Omental fat pad (tissue), 4 donors: ENCODE data around the gene LDB3. TPM values are rescaled to one million over a fixed set of nuclear protein-coding genes. Genes with fewer than 3 reads are reported as not detected.

ENCODE experiments used
- ATAC-seq: fragments of 150-250 bp; one replicate; pipeline ENCODE4 v1.9.1; 2016; ENCODE audit warnings: mild to moderate bottlenecking, moderate library complexity; ENCODE audit not compliant: low FRiP score
- DNase-seq: peaks from one replicate; pipeline ENCODE4 v3.0.0-alpha.2; 2019; ENCODE audit warnings: low spot score
- CTCF ChIP-seq, 3 donors: fragments of 450-650 bp; IDR thresholded peaks; one replicate each; pipeline ENCODE4 v1.5.1; 2016 to 2017; ENCODE audit warnings: antibody characterized with exemption in 3 of 3, mild to moderate bottlenecking in 3 of 3, moderate library complexity in 2 of 3
- total RNA-seq, 4 donors: library from RNA; depleted of rRNA; stranded (reverse); fragments of >200 nt; gene quantifications; one replicate each; pipeline ENCODE4 v1.1.0, GENCODE V29; 2016

Gene LDB3
- total RNA-seq, 4 donors from 2014 or later = 0.56 to 22.4 (median 0.65) TPM

DNA sequence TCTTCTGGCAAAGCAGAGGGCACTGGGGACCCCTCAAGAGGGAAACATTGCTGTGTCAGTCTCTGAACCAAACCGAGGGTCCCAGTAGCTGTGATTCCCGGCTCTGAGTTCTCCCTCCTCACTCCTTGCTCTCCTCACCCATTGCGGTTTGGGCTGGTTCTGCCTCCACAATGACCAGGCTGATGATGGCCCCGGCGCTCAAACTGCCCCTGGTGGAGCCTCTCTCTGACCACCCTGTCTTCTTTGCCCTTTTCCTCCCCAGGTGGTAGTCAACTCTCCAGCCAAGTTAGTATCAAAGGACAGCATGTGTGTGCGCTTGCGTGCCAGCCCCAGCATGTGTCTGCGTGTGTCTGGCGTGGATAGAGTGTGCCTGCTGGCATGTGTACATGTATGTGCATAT, 17.1 kb downstream of the LDB3 start:
- no peak for TF ChIP-seq CTCF (IDR thresholded peaks at IDR 0.05)
- DNase-seq = no peak
- no peak for ATAC-seq

DNA sequence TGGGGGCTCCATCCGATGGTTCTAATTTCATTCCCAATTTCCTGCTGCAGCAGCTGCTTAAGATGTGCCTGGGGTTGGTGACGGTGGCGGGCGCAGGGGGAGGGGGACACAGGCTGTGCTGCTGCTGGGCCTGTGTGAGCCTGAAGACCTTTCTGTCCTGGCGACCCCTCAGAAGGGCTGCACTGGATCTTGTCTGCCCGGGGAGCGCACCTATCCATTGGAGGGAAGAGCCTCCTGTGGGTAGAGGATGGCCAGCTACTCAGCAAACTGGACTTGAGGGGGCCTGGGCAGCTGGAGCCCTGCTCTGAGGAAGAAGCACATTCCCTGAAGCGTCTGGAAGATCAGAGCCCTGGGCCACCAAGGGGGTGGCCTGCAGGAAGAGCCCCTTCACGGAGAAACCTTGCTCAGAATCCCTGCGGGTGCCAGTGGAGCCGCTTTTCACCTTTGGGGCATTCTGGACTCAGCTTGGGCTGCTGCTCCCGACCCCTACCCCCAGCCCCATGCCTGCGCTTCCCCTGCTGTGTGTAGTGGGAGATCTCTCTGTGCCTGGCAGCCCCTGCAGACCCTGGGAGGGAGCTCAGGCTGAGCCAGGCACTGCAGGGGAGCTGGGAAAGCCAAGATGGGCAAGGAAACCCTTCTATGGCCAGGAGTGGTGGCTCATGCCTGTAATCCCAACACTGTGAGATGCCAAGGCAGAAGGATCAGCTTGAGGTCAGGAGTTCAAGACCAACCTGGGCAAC, 17.8 kb downstream of the LDB3 start:
- DNase-seq (no peak), ATAC-seq (no peak)
- no peak for TF ChIP-seq CTCF (IDR thresholded peaks at IDR 0.05)

DNA sequence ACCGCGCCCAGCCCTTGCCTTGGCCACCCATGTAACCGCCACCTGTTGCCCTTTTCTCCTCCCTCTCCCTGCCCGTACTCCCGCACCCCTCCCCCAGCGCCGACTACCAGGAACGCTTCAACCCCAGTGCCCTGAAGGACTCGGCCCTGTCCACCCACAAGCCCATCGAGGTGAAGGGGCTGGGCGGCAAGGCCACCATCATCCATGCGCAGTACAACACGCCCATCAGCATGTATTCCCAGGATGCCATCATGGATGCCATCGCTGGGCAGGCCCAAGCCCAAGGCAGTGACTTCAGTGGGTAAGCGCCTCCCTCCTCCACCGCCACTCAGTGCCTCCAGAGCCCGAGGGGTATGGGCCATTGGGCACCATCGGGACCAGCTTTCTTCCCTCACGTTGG, 18.7 kb downstream of the LDB3 start:
- ATAC-seq (no peak), DNase-seq (no peak)
- TF ChIP-seq CTCF (IDR thresholded peaks at IDR 0.05) = no peak

GRCh38 chr10:86687750-86688149, 19.4 kb downstream of the LDB3 start:
- no peak for ATAC-seq
- TF ChIP-seq CTCF (IDR thresholded peaks at IDR 0.05) = no peak
- DNase-seq = no peak

- peak in 1 of 3 donors; percentile 46 for TF ChIP-seq CTCF (IDR thresholded peaks at IDR 0.05)
- peak; percentile 73 for ATAC-seq
- no peak for DNase-seq
Observed at GRCh38 chr10:86688398-86688921, 20.1 kb downstream of the LDB3 start.

- no peak for ATAC-seq
- no peak for TF ChIP-seq CTCF (IDR thresholded peaks at IDR 0.05)
- no peak for DNase-seq
Observed at GRCh38 chr10:86689146-86689545, 20.8 kb downstream of the LDB3 start.

- no peak for ATAC-seq
- TF ChIP-seq CTCF (IDR thresholded peaks at IDR 0.05) = no peak
Observed at GRCh38 chr10:86690231-86690630, 21.9 kb downstream of the LDB3 start.

More at GRCh38 chr10:86690231-86690630, 21.9 kb downstream of the LDB3 start:
- no peak for DNase-seq
